ENCODE data around the gene DENND4A.
"Not testable (repeated sequence)": the region's sequence is repeated elsewhere in the genome, so short reads cannot be mapped to it uniquely, and the experiment has no call there.

Gene DENND4A

DNA sequence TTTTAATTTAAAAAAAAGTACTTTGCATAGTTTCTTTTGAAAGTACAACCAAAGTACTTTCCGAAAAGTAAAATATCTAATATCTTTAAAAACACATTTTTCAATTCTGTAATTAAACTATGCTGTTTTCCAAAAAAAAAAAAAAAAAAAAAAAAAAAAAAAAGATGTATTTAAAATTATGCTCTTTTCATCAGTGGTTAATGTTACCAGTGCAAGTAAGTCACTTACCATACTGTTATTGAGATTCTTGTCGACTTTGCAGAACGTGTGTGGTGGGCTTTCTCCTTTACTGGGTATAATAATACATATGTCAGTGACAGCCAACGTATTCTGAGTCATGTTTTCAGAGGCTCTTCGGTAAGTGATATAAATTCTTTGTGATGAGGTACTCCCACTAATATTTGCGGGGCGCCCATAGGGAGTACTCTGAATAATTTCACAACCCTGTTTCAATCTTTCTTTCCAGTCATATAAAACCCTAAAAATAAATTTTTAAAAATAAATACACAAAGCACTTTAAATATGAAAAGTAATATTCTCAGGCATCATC lies 39.9 kb downstream of the DENND4A start:
- no peak for DNase-seq

GRCh38 chr15:65751431-65751830 lies 40.7 kb downstream of the DENND4A start:
- DNase-seq, result no peak

GRCh38 chr15:65747265-65747664 lies 44.8 kb downstream of the DENND4A start:
- no peak for DNase-seq

DNA sequence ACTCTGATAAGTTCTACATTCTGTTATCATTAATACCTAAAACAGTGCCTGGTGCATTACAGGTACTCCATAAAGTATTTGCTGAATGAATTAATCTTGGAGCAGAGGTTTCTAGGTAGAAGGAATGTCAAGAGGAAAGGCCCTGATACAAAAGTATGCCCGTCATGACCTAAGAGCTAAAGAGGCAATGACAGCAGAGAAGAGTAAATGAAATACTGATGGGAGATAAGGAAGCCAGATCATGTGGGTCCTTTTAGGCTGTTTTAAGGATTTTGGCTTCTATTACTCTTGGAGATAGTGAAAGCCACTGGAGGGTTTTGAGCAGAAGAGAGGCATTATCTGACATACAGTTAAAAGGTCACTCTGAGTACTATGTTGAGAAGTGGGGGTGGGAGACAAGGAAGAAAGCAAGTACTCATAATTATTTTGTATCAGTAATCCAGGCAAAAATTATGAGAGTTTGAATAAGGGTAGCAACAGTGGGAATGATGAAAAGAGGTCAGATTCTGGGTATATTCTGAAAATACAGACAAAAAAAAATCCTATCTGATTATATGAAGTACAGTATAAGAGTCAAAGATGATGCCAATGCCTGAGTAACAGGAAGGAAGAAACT lies 48.3 kb downstream of the DENND4A start:
- no peak for DNase-seq

- DNase-seq, result no peak
Measured at GRCh38 chr15:65740148-65740547, 51.9 kb downstream of the DENND4A start.

DNA sequence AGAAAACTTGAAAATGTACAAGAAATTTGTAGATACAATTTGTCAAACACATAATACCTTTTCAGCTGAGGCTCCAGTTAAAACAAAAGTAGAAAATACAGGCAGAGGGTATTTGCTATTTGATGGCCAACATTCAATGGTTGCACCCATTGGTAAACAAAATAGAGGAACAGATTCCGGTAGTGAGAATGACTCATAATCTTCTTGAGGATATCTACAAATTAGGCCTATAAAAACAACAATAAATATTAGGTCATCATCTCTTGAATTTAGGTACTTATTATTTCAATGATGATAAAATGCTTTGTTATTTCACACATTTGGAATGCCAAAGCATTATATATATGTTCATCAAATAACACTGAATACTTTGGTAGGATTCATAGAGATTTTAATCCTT lies 53.4 kb downstream of the DENND4A start:
- no peak for DNase-seq

- not testable (repeated sequence) for DNase-seq
Measured at GRCh38 chr15:65733599-65733998, 58.5 kb downstream of the DENND4A start.

- no peak for DNase-seq
Measured at GRCh38 chr15:65732698-65733097, 59.4 kb downstream of the DENND4A start.

GRCh38 chr15:65731926-65732325 lies 60.2 kb downstream of the DENND4A start:
- no peak for DNase-seq

DNA sequence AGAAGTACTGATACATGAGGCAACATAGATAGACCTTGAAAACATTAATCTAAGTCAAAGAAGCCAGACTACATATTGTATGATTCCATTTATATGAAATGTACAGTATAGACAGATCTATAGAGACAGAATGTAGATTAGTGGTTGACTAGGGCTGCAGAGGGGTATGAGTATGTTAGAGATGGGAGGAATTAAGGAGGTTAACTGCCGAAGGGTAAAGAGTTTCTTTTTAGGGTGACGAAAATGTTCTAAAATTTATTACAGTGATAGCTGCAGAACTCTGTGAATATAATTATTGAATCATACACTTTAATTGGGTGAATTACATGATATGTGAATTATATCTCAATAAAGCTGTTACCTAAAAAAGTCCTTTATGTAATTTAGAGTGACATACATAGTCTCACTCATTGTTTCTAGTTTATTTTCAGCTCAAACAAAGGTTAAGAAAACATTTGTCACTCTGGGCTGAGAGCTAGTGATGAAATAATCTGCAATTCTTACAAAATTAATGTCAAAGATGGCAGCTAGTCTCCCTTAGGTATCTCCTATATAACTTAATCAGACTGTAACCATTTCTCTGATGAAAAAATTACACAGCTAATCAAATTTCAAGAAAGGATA lies 61.4 kb downstream of the DENND4A start:
- DNase-seq, result no peak

- DNase-seq, result no peak
Measured at GRCh38 chr15:65724464-65725215, 67.5 kb downstream of the DENND4A start.

- no peak for DNase-seq
Measured at GRCh38 chr15:65723876-65724275, 68.2 kb downstream of the DENND4A start.

GRCh38 chr15:65722191-65722590 lies 69.9 kb downstream of the DENND4A start:
- no peak for DNase-seq

GRCh38 chr15:65712415-65712814 lies 79.7 kb downstream of the DENND4A start:
- DNase-seq, result no peak

- no peak for DNase-seq
Measured at GRCh38 chr15:65695081-65695480, 97.0 kb downstream of the DENND4A start.

DNA sequence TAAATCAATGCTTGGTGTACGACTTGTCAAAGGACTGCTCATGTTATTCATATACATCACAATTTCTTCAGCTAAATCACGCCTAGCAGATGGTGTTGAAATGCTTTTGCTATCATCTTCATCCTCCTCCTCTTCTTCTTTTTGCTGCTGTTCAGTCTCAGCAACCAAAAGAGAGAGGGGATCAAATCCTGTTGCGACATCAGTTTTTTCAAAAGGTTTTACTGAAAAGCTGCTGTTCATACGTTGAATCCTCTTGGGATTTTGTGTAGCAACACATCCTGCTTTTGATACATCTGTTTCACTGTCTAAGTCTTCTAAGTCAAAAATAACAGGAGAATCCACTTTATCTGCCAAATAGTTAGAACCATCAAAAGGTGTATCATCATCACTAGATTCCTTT lies 101.3 kb downstream of the DENND4A start:
- DNase-seq, result no peak

GRCh38 chr15:65690173-65690572 lies 101.9 kb downstream of the DENND4A start:
- DNase-seq, result no peak

DNA sequence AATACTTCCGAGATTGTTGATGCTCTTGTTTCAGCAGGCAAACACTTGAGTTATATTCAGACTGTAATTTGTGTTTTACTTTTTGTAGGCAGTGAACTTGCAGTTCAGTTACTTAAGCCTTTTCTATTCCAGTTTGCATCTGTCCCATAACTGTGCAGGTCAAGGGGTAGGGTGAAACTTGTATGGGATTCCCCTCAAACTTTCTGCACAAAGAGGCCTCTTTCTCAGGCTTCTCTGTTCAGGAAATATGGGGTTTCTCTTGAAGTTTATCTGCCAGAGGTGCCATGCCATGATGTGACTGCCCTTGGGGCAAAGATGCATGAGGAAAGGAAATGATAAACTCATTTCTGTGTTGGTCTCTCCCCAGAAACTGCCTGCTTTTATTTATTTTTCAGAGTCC lies 103.6 kb downstream of the DENND4A start:
- no peak for DNase-seq

DNA sequence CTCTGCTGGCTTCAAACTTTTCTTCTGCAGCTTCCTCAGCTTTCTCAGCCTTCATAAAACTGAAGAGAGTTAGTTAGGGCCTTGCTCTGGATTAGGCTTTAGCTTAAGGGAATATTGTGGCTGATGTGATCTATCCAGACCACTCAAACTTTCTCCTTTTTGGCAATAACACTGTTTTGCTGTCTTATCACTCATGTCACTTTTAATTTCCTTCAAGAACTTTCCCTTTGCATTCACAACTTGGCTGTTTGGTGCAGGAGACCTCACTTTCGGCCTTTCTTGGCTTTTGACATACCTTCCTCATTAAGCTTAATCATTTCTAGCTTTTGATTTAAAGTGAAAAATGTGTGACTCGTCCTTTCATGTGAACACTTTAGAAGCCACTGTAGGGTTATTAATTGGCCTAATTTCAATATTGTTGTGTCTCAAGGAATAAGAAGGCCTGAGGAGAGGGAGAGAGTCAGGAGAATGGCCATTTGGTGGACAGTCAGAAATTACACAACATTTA lies 109.6 kb downstream of the DENND4A start:
- no peak for DNase-seq

- no peak for DNase-seq
Measured at GRCh38 chr15:65680544-65680943, 111.5 kb downstream of the DENND4A start.

- DNase-seq, result no peak
Measured at GRCh38 chr15:65676123-65676522, 116.0 kb downstream of the DENND4A start.

GRCh38 chr15:65675551-65675950 lies 116.5 kb downstream of the DENND4A start:
- no peak for DNase-seq

DNA sequence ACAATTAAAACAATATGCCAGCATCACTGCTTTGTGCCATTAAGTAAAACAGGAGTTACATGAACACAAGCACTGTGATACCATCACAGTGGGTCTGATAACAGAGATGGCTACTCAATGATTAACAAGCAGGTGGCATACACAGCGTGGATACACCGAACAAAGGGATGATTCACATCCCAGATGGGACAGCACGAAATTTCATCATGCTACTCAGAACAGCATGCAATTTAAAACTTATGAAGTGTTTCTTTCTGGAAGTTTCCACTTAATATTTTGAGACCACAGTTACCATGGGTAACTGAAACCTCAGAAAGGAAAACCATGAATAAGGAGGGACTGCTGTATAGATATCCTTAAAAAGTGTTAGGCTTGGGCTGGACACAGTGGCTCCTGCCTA lies 125.8 kb downstream of the DENND4A start:
- no peak for DNase-seq

- DNase-seq, result no peak
Measured at GRCh38 chr15:65663521-65663920, 128.6 kb downstream of the DENND4A start.

Data from activated effector memory CD4-positive, alpha-beta T cell treated with anti-CD3 and anti-CD28 coated beads, Interleukin-2, amount 50 U/mL, for 16 hours (primary cell).